Liver (tissue), 9 donors: ENCODE results near the gene CPEB2. TPM values are rescaled to one million over a fixed set of nuclear protein-coding genes. Genes with fewer than 3 reads are reported as not detected.
A peak's percentile ranks its signal among the peaks of the same experiment; 100 is the strongest.

Experiments
- DNase-seq: peaks from one replicate; pipeline ENCODE4 v3.0.0-alpha.2; 2017; ENCODE audit warnings: low spot score
- H3K27ac ChIP-seq, 2 donors: one replicate each; pipeline ENCODE4 v1.7.0; 2013; ENCODE audit warnings: inconsistent platforms in 2 of 2, low read length in 2 of 2, control low read depth in 1 of 2, low read depth in 1 of 2, mild to moderate bottlenecking in 1 of 2
- H3K27me3 ChIP-seq, 4 donors: one replicate each; pipeline versions ENCODE4 v1.6.1 to v1.7.0; 2013; ENCODE audit warnings: low read length in 3 of 4, inconsistent platforms in 1 of 4, mild to moderate bottlenecking in 1 of 4, moderate library complexity in 1 of 4; ENCODE audit not compliant: control insufficient read depth in 4 of 4, insufficient read depth in 4 of 4
- H3K36me3 ChIP-seq, 4 donors: one replicate each; pipeline versions ENCODE4 v1.6.1 to v1.7.0; 2013; ENCODE audit warnings: low read length in 3 of 4, mild to moderate bottlenecking in 3 of 4, low read depth in 1 of 4, moderate library complexity in 1 of 4; ENCODE audit not compliant: control insufficient read depth in 4 of 4, insufficient read depth in 3 of 4
- H3K4me1 ChIP-seq, 4 donors: one replicate each; pipeline versions ENCODE4 v1.6.1 to v1.7.0; 2013; ENCODE audit warnings: low read length in 3 of 4, mild to moderate bottlenecking in 3 of 4, moderate library complexity in 1 of 4; ENCODE audit not compliant: control insufficient read depth in 4 of 4, insufficient read depth in 4 of 4
- H3K4me3 ChIP-seq, 3 donors: one replicate each; pipeline versions ENCODE4 v1.6.1 to v1.7.0; 2013; ENCODE audit warnings: low read length in 3 of 3, control low read depth in 1 of 3, low read depth in 1 of 3, mild to moderate bottlenecking in 1 of 3
- H3K9ac ChIP-seq, 2 donors: one replicate each; pipeline ENCODE4 v1.7.0; 2013; ENCODE audit warnings: low read length in 2 of 2, mild to moderate bottlenecking in 2 of 2, moderate library complexity in 2 of 2, control low read depth in 1 of 2, low read depth in 1 of 2
- H3K9me3 ChIP-seq, 4 donors: one replicate each; pipeline versions ENCODE4 v1.6.1 to v1.7.0; 2013; ENCODE audit warnings: low read length in 3 of 4; ENCODE audit not compliant: control insufficient read depth in 4 of 4
- EGR1 ChIP-seq, 2 donors: IDR thresholded peaks; 2 replicates each; pipeline ENCODE4 v1.6.1; 2016 to 2018; ENCODE audit warnings: antibody characterized with exemption in 2 of 2, low read depth in 2 of 2
- FOXA1 ChIP-seq: IDR thresholded peaks from 2 replicates; pipeline ENCODE4 v1.6.1; 2016; ENCODE audit warnings: antibody characterized with exemption
- FOXA2 ChIP-seq: IDR thresholded peaks from 2 replicates; pipeline ENCODE4 v1.6.1; 2016; ENCODE audit warnings: antibody characterized with exemption
- HNF4A ChIP-seq, 2 donors: conservative IDR thresholded peaks; 2 replicates each; pipeline ENCODE4 v1.6.1; 2016; ENCODE audit warnings: antibody characterized with exemption in 2 of 2, mild to moderate bottlenecking in 2 of 2
- HNF4G ChIP-seq: IDR thresholded peaks from 2 replicates; pipeline ENCODE4 v1.6.1; 2016; ENCODE audit warnings: antibody characterized with exemption
- JUND ChIP-seq, 2 donors: IDR thresholded peaks; 2 replicates each; pipeline ENCODE4 v1.6.1; 2016; ENCODE audit warnings: antibody characterized with exemption in 2 of 2
- NR2F2 ChIP-seq: IDR thresholded peaks from 2 replicates; pipeline ENCODE4 v1.6.1; 2016; ENCODE audit warnings: antibody characterized with exemption
- RAD21 ChIP-seq, 2 donors: IDR thresholded peaks; 2 replicates each; pipeline ENCODE4 v1.6.1; 2016; ENCODE audit warnings: antibody characterized with exemption in 2 of 2, mild to moderate bottlenecking in 2 of 2
- RXRA ChIP-seq, 2 donors: IDR thresholded peaks; 2 replicates each; pipeline ENCODE4 v1.6.1; 2017 to 2018; ENCODE audit warnings: antibody characterized with exemption in 2 of 2, mild to moderate bottlenecking in 1 of 2
- SP1 ChIP-seq: IDR thresholded peaks from 2 replicates; pipeline ENCODE4 v1.6.1; 2018; ENCODE audit warnings: antibody characterized with exemption, mild to moderate bottlenecking
- TAF1 ChIP-seq: conservative IDR thresholded peaks from 2 replicates; pipeline ENCODE4 v1.6.1; 2016; ENCODE audit warnings: antibody characterized with exemption, mild to moderate bottlenecking
- YY1 ChIP-seq: IDR thresholded peaks from 2 replicates; pipeline ENCODE4 v1.6.1; 2016; ENCODE audit warnings: antibody characterized with exemption, mild to moderate bottlenecking
- ZBTB33 ChIP-seq: IDR thresholded peaks from 2 replicates; pipeline ENCODE4 v1.6.1; 2016; ENCODE audit warnings: antibody characterized with exemption
- WGBS: extraction: QIAGEN DNeasy Blood & Tissue Kit; methylation state at CpG from one replicate; pipeline ENCODE4 v1.1.7; 2013; 5-methylcytosine and 5-hydroxymethylcytosine counted together
- polyA plus RNA-seq, 2 donors: library from polyadenylated mRNA; stranded (reverse) in 1 of 2; unstranded in 1 of 2; fragments of 200-250 nt in 1 of 2; fragments of >200 nt in 1 of 2; fragmentation: Nextera tagmentation in 1 of 2; extraction: Ambion mirVana in 1 of 2; gene quantifications; one replicate each; pipeline versions ENCODE4 v1.2.1 to v1.2.3, GENCODE V29; 2013 to 2015
- total RNA-seq, 2 donors: library from RNA; depleted of rRNA; stranded (reverse); fragments of >200 nt; gene quantifications; one replicate each; pipeline ENCODE4 v1.2.3, GENCODE V29; 2014
- donor health status: healthy.
- donor health status: healthy.
- donor health status: healthy.
- donor health status: healthy.
- donor health status: healthy.

CPEB2 gene
- total and polyA plus RNA-seq, 4 donors: 3.6 to 14.0 (median 4.6) TPM

- peaks cover 0 to 15% (median 8%) of the 10 kb centered on the region in 4 donors for H3K4me1 ChIP-seq
- no peak overlapping the region for H3K9ac ChIP-seq
- no peaks in the 10 kb centered on the region for H3K27me3 ChIP-seq
- TF ChIP-seq YY1 (no peak), HNF4A (conservative IDR thresholded peaks at IDR 0.05) (no peak), RAD21 (IDR thresholded peaks at IDR 0.05) (no peak), ZBTB33 (no peak), JUND (IDR thresholded peaks at IDR 0.05) (no peak), TAF1 (no peak), FOXA1 (no peak)
- H3K9me3 ChIP-seq: no peaks in the 10 kb centered on the region
- no peak overlapping the region for H3K4me3 ChIP-seq
- H3K27ac ChIP-seq: no peak overlapping the region
- 81% methylated on average over 1 of the region's 1 CpG for WGBS
- DNase-seq: no peak
- no peaks in the 10 kb centered on the region for H3K36me3 ChIP-seq
Observed at GRCh38 chr4:15100380-15100779, 98.1 kb downstream of the CPEB2 start.

DNA sequence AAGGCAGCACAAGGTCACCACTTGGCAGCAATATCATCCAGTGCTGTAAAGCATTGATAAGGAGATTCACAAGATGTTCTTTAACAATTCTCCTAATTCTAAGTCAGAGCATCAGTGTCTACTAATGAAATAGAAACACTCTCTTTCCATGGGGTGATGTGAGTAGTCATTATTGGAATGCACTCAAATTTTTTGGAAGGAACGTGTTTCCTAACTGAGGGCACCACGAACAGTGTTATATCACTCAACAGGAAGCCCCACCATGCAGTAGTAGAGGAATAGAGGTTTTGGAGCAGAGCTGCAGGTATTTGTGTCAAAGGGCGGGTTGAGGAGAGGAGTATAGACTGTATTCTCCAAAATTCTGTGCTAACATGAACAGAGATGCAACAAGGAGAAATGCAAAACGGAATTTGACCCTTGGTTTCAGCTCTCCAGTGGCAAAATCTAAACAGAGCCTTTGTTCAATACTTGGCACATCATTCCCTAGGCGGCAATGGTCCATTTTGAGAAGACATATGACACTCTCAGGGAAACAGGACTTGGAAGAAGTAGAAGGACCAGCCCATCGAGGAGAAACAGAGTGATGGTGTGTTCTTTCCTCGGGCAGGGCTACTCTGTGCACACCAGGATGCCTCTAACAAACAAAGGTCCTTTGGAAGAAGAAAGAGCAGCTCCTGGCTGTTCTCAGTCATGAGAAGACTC lies 98.9 kb downstream of the CPEB2 start:
- 38% methylated on average over 7 of the region's 7 CpGs for whole genome bisulfite sequencing
- H3K27ac ChIP-seq: no peak overlapping the region

GRCh38 chr4:15104825-15105224 lies 102.5 kb downstream of the CPEB2 start:
- Histone ChIP-seq H3K4me1 (peaks cover 0 to 18% (median 9%) of the 10 kb centered on the region in 4 donors), H3K9me3 (no peaks in the 10 kb centered on the region), H3K27me3 (no peaks in the 10 kb centered on the region), H3K4me3 (no peak overlapping the region), H3K36me3 (no peaks in the 10 kb centered on the region), H3K9ac (no peak overlapping the region), H3K27ac (no peak overlapping the region)
- WGBS: 89% methylated on average over 1 of the region's 1 CpG
- TF ChIP-seq SP1 (no peak), TAF1 (no peak), EGR1 (IDR thresholded peaks at IDR 0.05; ENCODE audit: low read depth in 2 of 2) (no peak)
- no peak for DNase-seq

More for the DNA sequence above, 98.9 kb downstream of the CPEB2 start:
- H3K36me3 ChIP-seq: no peaks in the 10 kb centered on the region
- DNase-seq: no peak
- no peaks in the 10 kb centered on the region for H3K27me3 ChIP-seq
- H3K9ac ChIP-seq: no peak overlapping the region
- H3K4me3 ChIP-seq: no peak overlapping the region
- TF ChIP-seq HNF4G: peak; percentile 39
- peak; percentile 20 to 51 for TF ChIP-seq RXRA (IDR thresholded peaks at IDR 0.05)
- peak; percentile 29 for TF ChIP-seq SP1
- TF ChIP-seq JUND (IDR thresholded peaks at IDR 0.05): no peak
- no peak for TF ChIP-seq NR2F2
- TF ChIP-seq RAD21 (IDR thresholded peaks at IDR 0.05): peak; percentile 11 to 29
- peak; percentile 68 for TF ChIP-seq YY1
- peak; percentile 18 for TF ChIP-seq FOXA1
- TF ChIP-seq FOXA2: no peak
- peak; percentile 80 for TF ChIP-seq HNF4A (conservative IDR thresholded peaks at IDR 0.05)
- H3K4me1 ChIP-seq: peaks cover 0 to 15% (median 8%) of the 10 kb centered on the region in 4 donors
- H3K9me3 ChIP-seq: no peaks in the 10 kb centered on the region
